ENCODE data around the gene NDUFAF8.

Gene NDUFAF8

GRCh38 chr17:81200201-81200600, 38.9 kb upstream of the NDUFAF8 start:
- DNase-seq (ENCODE audit: low spot score): no peak
- no peak overlapping the region for H3K27ac ChIP-seq
- ChIA-PET POLR2A (ENCODE audit: low non-redundant PET) (no interaction called here), CTCF (interaction anchor here (0.6 to 1.5 kb wide), 7 partner anchors 11 to 58 kb away, joined by 3 to 7 read pairs (median 3); no protein-coding TSS in a partner anchor)
- no peak for TF ChIP-seq CTCF (conservative IDR thresholded peaks at IDR 0.05; ENCODE audit: low read depth)

- DNase-seq (ENCODE audit: low spot score): peak; percentile 33
- TF ChIP-seq CTCF (conservative IDR thresholded peaks at IDR 0.05; ENCODE audit: low read depth): peak; percentile 39
- ChIA-PET POLR2A (ENCODE audit: low non-redundant PET) (no interaction called here), CTCF (interaction anchor here (0.6 to 1.5 kb wide), 8 partner anchors 12 to 58 kb away, joined by 3 to 8 read pairs (median 4); no protein-coding TSS in a partner anchor)
- H3K27ac ChIP-seq: no peak overlapping the region
Observed at GRCh38 chr17:81200695-81201580, 38.2 kb upstream of the NDUFAF8 start.

- ChIA-PET CTCF (no interaction called here), POLR2A (ENCODE audit: low non-redundant PET) (no interaction called here)
- TF ChIP-seq CTCF (conservative IDR thresholded peaks at IDR 0.05; ENCODE audit: low read depth): no peak
- no peak for DNase-seq (ENCODE audit: low spot score)
- peak overlapping the region; percentile 14 for H3K27ac ChIP-seq
Observed at GRCh38 chr17:81202318-81202717, 36.8 kb upstream of the NDUFAF8 start.

GRCh38 chr17:81203136-81203535, 36.0 kb upstream of the NDUFAF8 start:
- DNase-seq (ENCODE audit: low spot score): no peak
- ChIA-PET CTCF (interaction anchor here (0.6 to 1.1 kb wide), 2 partner anchors 9 to 89 kb away, joined by 3 read pairs; no protein-coding TSS in a partner anchor), POLR2A (ENCODE audit: low non-redundant PET) (no interaction called here)
- H3K27ac ChIP-seq: no peak overlapping the region
- no peak for TF ChIP-seq CTCF (conservative IDR thresholded peaks at IDR 0.05; ENCODE audit: low read depth)

GRCh38 chr17:81204578-81204977, 34.5 kb upstream of the NDUFAF8 start:
- DNase-seq (ENCODE audit: low spot score): no peak
- peak overlapping the region; percentile 20 for H3K27ac ChIP-seq
- POLR2A ChIA-PET (ENCODE audit: low non-redundant PET): no interaction called here
- CTCF ChIA-PET: interaction anchor here (0.6 kb wide), 1 partner anchor 92 kb away, joined by 5 read pairs; no protein-coding TSS in a partner anchor
- TF ChIP-seq CTCF (conservative IDR thresholded peaks at IDR 0.05; ENCODE audit: low read depth): no peak

GRCh38 chr17:81206166-81206565, 33.0 kb upstream of the NDUFAF8 start:
- TF ChIP-seq CTCF (conservative IDR thresholded peaks at IDR 0.05; ENCODE audit: low read depth): no peak
- ChIA-PET POLR2A (ENCODE audit: low non-redundant PET) (no interaction called here), CTCF (interaction anchor here (0.5 to 0.6 kb wide), 2 partner anchors 195 to 314 kb away, joined by 3 read pairs; no protein-coding TSS in a partner anchor)
- peak overlapping the region; percentile 40 for H3K27ac ChIP-seq
- no peak for DNase-seq (ENCODE audit: low spot score)
